Activated CD8-positive, alpha-beta T cell treated with anti-CD3 and anti-CD28 coated beads for 36 hours (primary cell): ENCODE results near the gene OLA1. TPM values are rescaled to one million over a fixed set of nuclear protein-coding genes. Genes with fewer than 3 reads are reported as not detected.

Source experiments
- ATAC-seq: fragments of 200-7000 bp; cut with Tn5 transposase; one replicate; pipeline ENCODE4 v1.10.0; 2021; ENCODE audit warnings: mild to moderate bottlenecking, moderate library complexity
- CTCF ChIA-PET: fragments of 350-600 bp; sonication (Branson Sonifier 250); formaldehyde crosslinking; loops from one replicate; lab custom pipeline; 2021; ENCODE audit warnings: antibody characterized with exemption; lab: Charles Lee
- POLR2A ChIA-PET: fragments of 350-600 bp; sonication (Branson Sonifier 250); formaldehyde crosslinking; loops from one replicate; lab custom pipeline; 2021; ENCODE audit warnings: antibody characterized with exemption; lab: Charles Lee
- DNase-seq: peaks from one replicate; pipeline ENCODE4 v3.0.0-alpha.2; 2020
- H3K27ac Mint-ChIP-seq: one replicate; pipeline ENCODE4 v1.8.0; 2021; ENCODE audit warnings: mild to moderate bottlenecking, mixed read lengths
- H3K27me3 Mint-ChIP-seq: one replicate; pipeline ENCODE4 v1.8.0; 2021; ENCODE audit warnings: mixed read lengths
- H3K36me3 Mint-ChIP-seq: one replicate; pipeline ENCODE4 v1.8.0; 2021; ENCODE audit warnings: low read depth, mixed read lengths
- H3K4me1 Mint-ChIP-seq: one replicate; pipeline ENCODE4 v1.8.0; 2021; ENCODE audit warnings: low read depth, mixed read lengths
- H3K4me3 Mint-ChIP-seq: one replicate; pipeline ENCODE4 v1.8.0; 2021; ENCODE audit warnings: mild to moderate bottlenecking, moderate library complexity, mixed read lengths
- H3K9me3 Mint-ChIP-seq: one replicate; pipeline ENCODE4 v1.8.0; 2021; ENCODE audit warnings: mixed read lengths
- CTCF ChIP-seq: fragments of 200-600 bp; IDR thresholded peaks from one replicate; pipeline ENCODE4 v1.8.0; 2022; ENCODE audit warnings: antibody characterized with exemption, mild to moderate bottlenecking
- intact Hi-C: fragments of 100-400 bp; cut with micrococcal nuclease; formaldehyde crosslinking; loops from one replicate; pipeline ENCODE4 v1.10.0; 2022
- total RNA-seq, 2 experiments: library from RNA; stranded (reverse); gene quantifications; one replicate each; pipeline ENCODE4 v1.2.3, GENCODE V29; 2021

Gene OLA1
- total RNA-seq, 2 experiments from 2014 or later, result 128 to 137 TPM

DNA sequence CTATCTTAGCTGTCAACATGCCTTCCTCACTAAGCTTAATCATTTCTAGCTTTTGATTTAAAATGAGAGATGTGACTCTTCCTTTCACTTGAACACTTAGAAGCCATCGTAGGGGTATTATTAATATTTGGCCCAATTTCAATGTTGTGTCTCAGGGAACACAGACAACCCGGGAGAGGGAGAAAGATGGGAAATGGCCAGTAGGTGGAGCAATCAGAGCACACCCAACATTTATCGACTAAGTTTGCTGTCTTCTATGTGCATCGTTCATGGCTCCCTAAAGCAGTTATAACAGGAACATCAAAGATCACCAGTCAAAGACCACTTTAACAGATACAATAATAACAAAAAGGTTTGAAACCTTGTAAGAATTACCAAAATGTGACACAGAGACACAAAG lies 110.2 kb downstream of the OLA1 start:
- DNase-seq (peak; percentile 5), ATAC-seq (no peak)
- no peaks in the 10 kb centered on the region for H3K9me3 Mint-ChIP-seq
- no peak overlapping the region for H3K4me3 Mint-ChIP-seq
- H3K27me3 Mint-ChIP-seq, result no peaks in the 10 kb centered on the region
- H3K36me3 Mint-ChIP-seq, result peaks cover 32% of the 10 kb centered on the region
- H3K4me1 Mint-ChIP-seq, result no peaks in the 10 kb centered on the region
- POLR2A ChIA-PET, result interaction anchor here (0.7 kb wide), 1 partner anchor 676 kb away, joined by 3 read pairs; no protein-coding TSS in a partner anchor
- H3K27ac Mint-ChIP-seq, result no peak overlapping the region
- CTCF ChIA-PET, result interaction anchor here (0.8 to 1.5 kb wide), 2 partner anchors 117 to 203 kb away, joined by 3 to 8 read pairs; no protein-coding TSS in a partner anchor
- intact Hi-C loops, result loop anchor here (5.0 kb wide), 1 partner anchor 204 kb away; no protein-coding TSS in a partner anchor
- peak; percentile 11 for TF ChIP-seq CTCF

DNA sequence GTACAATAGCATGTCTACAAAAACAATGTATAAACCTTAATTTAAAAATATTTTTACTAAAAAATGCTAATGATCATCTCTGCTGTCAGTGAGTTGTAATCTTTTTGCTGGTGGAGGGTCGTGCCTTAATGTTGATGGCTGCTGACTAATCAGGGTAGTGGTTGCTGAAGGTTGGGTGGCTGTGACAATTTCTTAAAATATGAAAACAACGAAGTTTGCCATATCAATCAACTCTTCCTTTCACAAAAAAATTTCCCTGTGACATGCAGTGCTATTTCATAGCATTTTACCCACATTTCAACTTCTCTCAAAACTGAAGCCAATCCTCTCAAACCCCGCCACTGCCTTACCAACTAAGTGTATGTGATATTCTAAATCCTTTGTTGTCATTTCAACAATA lies 112.4 kb downstream of the OLA1 start:
- H3K4me3 Mint-ChIP-seq, result no peak overlapping the region
- H3K27me3 Mint-ChIP-seq, result no peaks in the 10 kb centered on the region
- no peaks in the 10 kb centered on the region for H3K4me1 Mint-ChIP-seq
- ChIA-PET CTCF (no interaction called here), POLR2A (no interaction called here)
- ATAC-seq (no peak), DNase-seq (no peak)
- no peaks in the 10 kb centered on the region for H3K9me3 Mint-ChIP-seq
- intact Hi-C loops, result loop anchor here (5.0 kb wide), 1 partner anchor 206 kb away; no protein-coding TSS in a partner anchor
- H3K36me3 Mint-ChIP-seq, result peaks cover 30% of the 10 kb centered on the region
- TF ChIP-seq CTCF, result no peak
- no peak overlapping the region for H3K27ac Mint-ChIP-seq

- DNase-seq, result no peak
These were observed 123.2 kb downstream of the OLA1 start for GRCh38 chr2:174125090-174125489.

DNA sequence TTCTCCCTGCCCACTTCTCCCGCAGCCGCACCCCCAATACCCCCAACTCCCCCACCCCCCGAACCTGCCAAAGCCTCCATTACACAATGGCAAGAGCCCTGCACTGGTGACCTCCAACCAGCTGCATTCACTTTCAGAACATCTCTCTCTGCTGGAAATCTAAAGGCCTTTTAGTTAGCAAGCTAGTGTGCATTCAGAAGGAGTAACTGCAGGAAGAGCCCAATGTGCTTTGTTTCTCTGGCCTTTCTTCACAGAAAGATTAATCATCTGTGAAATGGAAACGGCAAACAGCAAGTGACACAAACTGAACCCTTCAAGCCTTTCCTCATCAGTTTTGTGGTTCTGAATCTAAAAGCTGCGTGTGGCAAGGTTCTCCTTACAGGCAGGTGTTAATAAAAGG lies 124.2 kb downstream of the OLA1 start:
- POLR2A ChIA-PET, result no interaction called here
- Mint-ChIP-seq H3K4me1 (peaks cover 4% of the 10 kb centered on the region), H3K4me3 (no peak overlapping the region), H3K27me3 (no peaks in the 10 kb centered on the region), H3K27ac (no peak overlapping the region), H3K9me3 (no peaks in the 10 kb centered on the region), H3K36me3 (peaks cover 8% of the 10 kb centered on the region)
- intact Hi-C loops, result no loop called here
- CTCF ChIA-PET, result no interaction called here
- no peak for TF ChIP-seq CTCF
- DNase-seq, result no peak
- ATAC-seq, result no peak

More at GRCh38 chr2:174125090-174125489, 123.2 kb downstream of the OLA1 start:
- Mint-ChIP-seq H3K27ac (no peak overlapping the region), H3K4me1 (peaks cover 4% of the 10 kb centered on the region), H3K27me3 (no peaks in the 10 kb centered on the region), H3K9me3 (no peaks in the 10 kb centered on the region), H3K36me3 (peaks cover 8% of the 10 kb centered on the region), H3K4me3 (no peak overlapping the region)
- CTCF ChIA-PET, result no interaction called here
- intact Hi-C loops, result no loop called here
- POLR2A ChIA-PET, result no interaction called here
- no peak for ATAC-seq
- no peak for TF ChIP-seq CTCF

- DNase-seq (no peak), ATAC-seq (no peak)
- H3K27ac Mint-ChIP-seq, result no peak overlapping the region
- TF ChIP-seq CTCF, result no peak
- H3K27me3 Mint-ChIP-seq, result no peaks in the 10 kb centered on the region
- intact Hi-C loops, result no loop called here
- H3K4me1 Mint-ChIP-seq, result peaks cover 4% of the 10 kb centered on the region
- H3K4me3 Mint-ChIP-seq, result no peak overlapping the region
- CTCF ChIA-PET, result no interaction called here
- no peaks in the 10 kb centered on the region for H3K9me3 Mint-ChIP-seq
- POLR2A ChIA-PET, result no interaction called here
- H3K36me3 Mint-ChIP-seq, result peaks cover 6% of the 10 kb centered on the region
These were observed 126.1 kb downstream of the OLA1 start for GRCh38 chr2:174122185-174122584.
